Activated T-cell treated with anti-CD3 and anti-CD28 coated beads for 24 hours (primary cell): ENCODE results near the gene CDKN1C.
A peak's percentile ranks its signal among the peaks of the same experiment; 100 is the strongest.

ENCODE experiments used
- DNase-seq: peaks from one replicate; pipeline ENCODE4 v3.0.0-alpha.2; 2020; ENCODE audit warnings: low read depth

The CDKN1C gene

DNA sequence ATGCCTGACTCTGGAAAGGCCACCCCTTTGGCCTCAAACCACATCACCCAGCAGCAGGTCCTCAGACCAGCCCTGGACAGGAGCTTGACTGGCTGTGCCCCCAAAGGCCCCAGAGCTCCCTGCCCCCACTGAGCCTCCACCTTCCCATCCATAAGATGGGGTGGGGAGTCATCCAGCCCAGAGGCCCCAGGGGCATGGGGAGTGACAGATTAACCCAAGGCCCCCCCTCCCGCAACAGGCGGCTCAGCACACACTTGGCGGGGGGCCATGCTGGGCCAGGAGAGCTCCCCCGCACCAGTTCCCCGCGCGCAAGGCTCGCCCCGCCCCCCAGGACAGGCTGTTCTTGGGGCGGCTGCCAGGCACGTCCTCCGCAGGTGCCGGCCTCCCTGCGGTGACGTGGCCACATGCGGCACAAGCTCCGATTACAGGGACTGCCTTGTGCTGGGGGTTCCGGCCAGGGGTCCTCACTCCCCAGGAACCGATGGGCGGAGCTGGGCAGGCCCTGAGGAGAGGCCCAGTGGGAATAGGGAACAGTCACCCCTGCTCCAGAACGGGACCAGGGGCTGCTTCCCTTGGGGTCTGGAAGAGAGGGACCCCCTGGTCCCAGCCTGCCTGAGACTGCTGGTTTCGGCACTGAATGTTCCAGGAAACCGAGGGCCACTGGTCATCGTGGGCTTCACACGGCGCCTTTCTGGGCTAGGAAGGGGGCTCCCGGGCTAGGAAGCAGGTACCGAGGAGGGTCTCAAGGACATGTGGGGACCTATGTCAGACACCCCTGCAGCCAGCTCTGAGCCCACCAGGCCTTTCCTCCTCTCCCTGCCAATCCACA is 5.1 kb upstream of the CDKN1C start:
- no peak for DNase-seq

GRCh38 chr11:2889362-2890273 is 4.0 kb upstream of the CDKN1C start:
- DNase-seq = no peak

DNA sequence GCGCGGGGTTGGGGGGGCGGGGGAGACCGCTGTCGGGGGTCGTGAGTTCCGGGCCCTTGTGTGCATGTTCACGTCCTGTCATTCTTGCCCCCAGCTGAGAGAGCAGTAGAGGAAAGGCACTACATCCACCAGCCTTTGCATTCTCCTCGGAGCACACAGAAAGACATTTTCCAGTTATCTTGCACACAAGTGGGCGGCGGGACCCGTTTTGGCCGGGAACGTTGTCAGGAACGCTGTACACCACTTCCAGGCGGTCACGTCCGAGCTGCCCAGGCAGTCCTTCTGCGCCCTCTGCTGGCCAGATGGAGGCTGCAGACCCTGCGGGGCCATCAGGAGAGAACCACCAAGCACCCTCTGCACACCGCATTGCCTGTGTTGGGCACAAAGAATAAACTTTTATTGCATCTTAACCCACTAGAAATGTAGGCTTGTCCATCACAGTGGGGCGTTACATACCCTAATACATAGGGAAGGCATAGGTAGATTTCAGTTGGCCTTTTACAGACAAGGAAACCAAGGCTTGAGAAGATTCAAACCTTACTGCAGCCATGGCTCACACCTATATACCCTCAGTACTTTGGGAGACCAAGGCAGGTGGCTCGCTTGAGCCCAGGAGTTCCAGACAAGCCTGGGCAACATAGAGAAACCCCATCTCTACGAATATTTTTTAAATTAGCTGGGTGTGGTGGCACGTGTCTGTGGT is 2.8 kb upstream of the CDKN1C start:
- DNase-seq = peak; percentile 80

DNA sequence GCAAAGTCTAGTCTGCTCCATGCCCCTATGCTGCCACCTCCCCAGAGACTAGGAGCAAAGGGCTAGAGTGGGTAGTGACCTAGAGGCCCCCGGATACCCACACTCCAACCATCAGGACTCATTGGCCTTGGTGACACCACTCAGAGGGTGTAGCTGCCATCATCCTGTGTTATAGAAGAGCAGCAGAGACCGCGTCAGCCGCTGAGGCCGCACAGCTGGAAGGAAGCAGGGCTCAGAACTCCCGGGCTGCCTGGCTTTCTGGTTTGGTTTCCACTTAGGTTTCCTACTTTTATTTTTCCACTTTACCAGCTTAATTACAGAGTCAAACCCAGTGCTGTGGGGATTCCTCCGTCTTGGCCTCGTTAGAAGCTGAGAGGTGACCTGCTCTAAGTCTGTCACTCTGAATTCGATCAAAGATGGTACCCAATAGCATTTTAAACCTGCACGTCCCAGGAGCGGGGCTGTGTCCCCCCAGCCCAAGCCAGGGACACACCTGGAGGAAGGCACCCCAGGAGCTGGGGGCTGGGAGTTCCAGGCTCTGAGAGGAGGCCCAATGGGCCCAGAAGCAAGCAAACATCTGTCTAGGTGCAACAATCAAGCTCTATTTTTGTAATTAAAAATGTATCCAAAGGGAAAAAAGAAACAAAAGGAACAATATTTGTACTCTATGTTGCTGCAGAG is 2.1 kb upstream of the CDKN1C start:
- no peak for DNase-seq

- DNase-seq = no peak
These were observed 1.4 kb upstream of the CDKN1C start for GRCh38 chr11:2886936-2887335.

GRCh38 chr11:2886191-2886894 is 768 bp upstream of the CDKN1C start:
- no peak for DNase-seq

DNA sequence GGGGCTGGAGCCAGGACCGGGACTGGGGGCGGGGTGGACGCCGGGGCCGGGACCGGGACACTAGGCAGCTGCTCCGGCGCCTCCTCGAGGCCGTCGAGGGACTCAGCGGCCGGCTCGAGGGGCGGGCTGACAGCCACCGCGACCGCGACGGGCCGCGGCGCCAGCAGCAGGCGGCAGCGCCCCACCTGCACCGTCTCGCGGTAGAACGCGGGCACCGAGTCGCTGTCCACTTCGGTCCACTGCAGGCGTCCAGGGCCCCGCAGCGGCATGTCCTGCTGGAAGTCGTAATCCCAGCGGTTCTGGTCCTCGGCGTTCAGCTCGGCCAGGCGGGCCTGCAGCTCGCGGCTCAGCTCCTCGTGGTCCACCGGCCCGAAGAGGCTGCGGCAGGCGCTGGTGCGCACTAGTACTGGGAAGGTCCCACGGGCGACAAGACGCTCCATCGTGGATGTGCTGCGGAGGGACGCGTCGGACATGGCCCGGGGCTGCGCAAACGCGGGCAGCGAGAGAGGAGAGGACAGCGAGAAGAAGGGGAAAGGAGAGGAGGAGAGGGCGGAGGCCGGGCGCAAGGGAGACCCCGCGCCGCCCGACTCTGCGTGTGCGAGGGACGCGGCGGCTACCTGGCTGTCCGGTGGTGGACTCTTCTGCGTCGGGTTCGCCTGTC is 428 bp downstream of the CDKN1C start:
- no peak for DNase-seq

DNA sequence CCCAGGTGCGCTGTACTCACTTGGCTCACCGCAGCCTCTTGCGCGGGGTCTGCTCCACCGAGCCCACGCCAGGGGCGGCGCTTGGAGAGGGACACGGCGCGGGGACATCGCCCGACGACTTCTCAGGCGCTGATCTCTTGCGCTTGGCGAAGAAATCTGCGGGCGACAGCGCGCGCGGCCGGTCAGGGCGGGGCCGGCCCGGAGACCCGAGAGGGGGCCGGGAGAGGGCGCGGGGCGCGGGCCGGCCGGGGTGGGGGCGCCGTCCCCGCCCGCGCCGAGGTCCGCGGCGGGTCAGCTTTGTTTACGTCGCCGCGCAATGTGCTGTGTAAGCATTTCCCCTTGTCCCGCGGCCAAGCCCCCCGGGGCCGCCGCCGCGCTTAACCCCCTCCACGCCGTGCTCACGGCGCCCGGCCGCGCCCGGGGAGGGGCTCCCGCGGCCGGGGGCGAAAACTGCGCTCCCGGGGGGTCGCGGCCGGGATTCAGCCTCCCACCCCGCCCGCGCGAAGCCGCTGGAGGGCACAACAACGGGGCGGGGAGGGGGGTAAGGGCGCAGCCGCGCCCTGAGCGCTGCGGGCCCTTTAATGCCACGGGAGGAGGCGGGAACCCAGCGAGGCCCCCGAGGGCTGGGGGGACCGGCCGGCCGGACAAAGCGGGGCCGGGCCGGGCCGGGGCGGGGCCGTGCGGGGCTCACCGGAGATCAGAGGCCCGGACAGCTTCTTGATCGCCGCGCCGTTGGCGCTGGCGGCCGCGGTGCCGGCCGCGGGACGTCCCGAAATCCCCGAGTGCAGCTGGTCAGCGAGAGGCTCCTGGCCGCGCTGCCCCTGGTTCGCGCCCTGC is 1.4 kb downstream of the CDKN1C start:
- DNase-seq = no peak

DNA sequence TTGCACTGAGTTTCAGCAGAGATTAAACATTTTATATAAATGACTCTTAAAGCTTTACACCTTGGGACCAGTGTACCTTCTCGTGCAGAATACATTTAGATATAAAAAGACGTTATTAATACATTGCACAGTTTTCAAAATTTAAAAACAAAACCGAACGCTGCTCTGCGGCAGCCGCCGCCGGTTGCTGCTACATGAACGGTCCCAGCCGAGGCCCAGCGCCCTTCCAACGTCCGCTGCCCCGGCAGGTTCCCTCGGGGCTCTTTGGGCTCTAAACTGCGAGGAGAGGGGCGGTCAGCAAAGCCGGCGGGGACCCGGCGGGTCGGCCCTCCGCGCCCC is 2.0 kb downstream of the CDKN1C start:
- no peak for DNase-seq

- DNase-seq = no peak
These were observed 3.0 kb downstream of the CDKN1C start for GRCh38 chr11:2882396-2883110.

DNA sequence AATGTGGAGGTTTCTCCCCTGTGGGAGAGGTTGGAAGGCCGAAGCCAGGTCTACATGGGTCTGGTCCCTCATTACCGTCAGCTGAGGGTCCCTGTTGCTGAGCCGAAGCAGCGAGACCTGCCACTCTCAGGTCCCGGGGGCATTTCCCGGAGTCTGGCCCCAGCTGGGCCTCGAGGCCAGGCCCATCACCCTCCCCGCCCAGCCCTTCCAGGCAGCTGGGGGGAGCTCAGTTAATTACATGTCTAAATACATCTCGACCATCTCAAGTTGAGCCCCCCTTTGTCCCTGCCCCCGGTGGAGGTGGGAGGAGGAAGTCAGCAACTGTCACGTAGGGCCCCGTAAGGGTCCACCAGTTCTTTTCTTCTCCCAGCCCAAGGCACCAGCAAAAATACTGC is 3.6 kb downstream of the CDKN1C start:
- DNase-seq = no peak

DNA sequence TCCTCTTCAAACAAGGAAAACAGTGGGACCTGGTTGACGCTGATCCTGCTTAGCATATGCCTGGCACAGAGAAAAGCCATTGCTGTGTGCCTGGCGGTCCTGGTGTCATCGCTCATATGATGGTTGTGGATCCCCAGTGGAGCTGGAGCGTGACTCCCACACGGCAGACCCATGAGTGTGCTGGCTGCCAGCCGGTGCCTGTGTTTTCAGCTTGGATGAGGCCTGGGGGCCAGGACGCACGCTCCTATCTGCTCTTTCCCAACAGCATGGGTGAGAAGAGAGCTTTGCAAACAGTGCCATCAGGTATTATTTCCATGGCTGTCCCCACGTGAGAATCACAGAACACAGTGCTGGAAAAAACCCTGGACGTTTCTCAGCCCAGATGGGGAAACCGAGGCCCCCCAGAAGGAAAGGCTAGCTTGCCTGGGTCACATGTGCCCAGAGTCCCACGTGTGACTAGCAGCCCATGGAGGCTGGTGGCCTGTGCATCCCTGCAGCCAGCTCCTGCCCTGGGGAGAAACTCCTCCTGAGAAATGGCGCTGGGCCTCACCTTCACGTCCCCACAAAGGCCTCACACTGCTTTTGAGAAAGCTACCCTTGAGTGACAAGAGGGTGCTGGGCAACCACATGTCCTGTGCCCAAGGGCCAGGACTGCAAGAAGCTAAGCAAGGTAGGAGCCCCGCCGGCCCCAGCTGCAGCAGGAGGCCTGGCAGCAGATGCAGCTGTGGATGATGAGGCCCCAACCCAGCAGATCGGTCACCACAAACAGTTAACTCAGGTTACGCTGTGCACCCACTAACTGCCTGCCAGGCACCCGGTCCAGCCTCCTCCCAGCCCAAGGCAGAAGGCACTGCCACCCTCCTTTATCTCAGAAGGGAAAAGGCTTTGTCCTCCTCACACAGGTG is 4.2 kb downstream of the CDKN1C start:
- no peak for DNase-seq

- no peak for DNase-seq
These were observed 4.9 kb downstream of the CDKN1C start for GRCh38 chr11:2880646-2881045.

GRCh38 chr11:2878782-2879181 is 6.8 kb downstream of the CDKN1C start:
- DNase-seq = no peak

DNA sequence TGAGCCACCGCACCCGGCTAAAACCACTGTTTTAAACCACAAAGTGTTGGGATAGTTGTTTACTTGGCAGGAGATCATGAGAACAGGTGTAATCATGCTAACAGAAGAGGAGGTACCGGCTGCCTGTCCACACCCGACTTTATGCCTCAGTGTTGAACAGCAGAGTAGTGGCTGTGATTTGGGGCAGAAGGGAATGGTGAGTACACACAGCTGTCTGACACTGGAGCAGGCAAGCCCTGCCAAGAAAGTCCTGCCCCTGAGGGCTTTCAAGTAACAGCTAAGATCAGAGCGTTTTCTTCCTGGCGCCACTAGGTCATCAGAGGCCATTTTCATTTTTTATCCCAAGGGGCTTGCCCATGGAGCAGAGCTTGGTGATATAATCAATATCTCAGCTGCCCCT is 8.1 kb downstream of the CDKN1C start:
- no peak for DNase-seq

DNA sequence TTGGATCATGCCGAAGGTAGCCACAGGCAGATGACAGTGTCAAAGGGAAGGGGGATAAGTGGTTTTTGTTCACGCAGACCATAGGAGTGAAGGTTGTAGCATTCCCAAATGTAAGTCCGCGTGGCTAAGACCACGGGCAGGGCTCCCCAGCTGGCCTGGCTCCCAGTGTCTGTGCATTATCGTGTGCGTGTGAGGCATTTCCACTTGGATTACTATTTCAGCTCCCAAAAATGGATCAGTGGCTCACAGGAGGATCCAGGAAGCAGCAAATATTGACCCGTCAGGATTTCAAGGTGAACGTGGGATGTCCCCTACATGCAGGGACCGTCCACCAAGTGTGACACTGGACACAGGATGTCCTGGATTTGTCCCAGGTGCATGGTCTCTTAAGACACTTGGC is 10.6 kb downstream of the CDKN1C start:
- DNase-seq = no peak

DNA sequence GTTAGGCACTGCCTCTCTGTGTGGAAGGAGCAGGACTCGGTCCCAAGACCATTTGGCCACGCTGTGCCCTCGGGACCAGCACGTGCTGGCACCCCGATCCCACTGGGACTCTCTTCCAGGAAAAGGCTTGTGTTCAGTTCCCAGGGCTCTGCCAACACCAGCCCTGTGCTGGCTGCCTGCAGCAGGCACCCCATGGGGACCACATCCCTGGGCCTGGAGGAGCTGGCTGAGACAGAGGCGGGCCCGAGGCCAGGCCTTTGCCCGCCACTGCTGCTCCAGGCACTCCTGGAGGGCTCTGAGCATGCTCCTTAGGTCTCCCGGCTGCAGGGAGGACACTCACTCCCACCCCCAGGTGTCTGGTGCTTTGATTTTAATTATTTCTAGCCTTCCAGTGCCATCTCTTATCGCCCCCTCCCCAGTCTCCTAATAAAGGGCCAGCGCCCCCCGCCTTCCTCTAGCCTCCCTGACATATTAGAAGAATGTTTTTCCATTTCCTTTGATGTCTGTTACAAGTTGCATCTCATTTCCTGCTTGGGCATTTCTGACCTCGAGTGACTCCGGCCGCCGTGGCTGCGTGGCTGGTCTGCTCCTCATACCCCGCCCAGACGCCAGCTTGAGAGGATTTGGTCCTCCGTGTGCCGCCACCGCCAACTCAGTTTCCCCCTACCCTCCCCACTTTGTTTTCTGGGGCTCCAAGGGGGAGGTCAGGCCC is 14.4 kb downstream of the CDKN1C start:
- DNase-seq = no peak

- DNase-seq = no peak
These were observed 15.1 kb downstream of the CDKN1C start for GRCh38 chr11:2870460-2870859.
